ENCODE measurements around the gene RNF208. TPM values are rescaled to one million over a fixed set of nuclear protein-coding genes. Genes with fewer than 3 reads are reported as not detected.

Gene RNF208
- total RNA-seq, 1 donor from 2014 or later: 0.76 TPM

DNA sequence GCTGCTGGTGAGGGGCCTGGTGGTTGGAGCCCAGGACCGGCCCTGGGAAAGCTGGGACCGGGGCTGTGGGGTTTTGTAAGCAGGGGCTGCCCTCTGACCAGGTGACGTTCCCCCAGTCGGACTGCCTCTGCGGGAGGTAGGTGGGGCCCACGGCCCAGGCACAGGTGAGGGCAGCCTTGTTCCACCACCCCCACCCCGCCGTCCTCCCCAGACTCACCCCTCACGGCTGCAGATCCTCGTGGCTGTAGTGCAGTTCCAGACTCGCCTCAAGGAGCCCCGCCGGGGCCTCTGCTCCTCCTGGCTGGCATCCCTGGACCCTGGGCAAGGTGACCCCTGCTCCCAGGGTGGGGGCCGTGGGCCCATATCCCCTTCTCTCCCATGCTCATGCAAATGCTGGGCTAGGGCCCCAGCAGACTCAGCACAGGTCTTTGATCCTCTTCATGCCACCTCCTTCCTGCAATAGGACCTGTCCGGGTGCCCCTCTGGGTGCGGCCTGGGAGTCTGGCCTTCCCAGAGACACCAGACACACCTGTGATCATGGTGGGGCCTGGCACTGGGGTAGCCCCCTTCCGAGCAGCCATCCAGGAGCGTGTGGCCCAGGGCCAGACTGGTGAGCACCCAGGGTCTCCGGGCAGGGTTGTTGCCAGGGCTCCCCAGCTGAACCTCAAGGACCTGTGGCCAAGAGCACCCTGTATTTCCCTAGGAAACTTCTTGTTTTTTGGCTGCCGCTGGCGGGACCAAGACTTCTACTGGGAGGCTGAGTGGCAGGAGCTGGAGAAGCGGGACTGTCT is 6.6 kb downstream of the RNF208 start:
- no peak for DNase-seq (ENCODE audit: extremely low read depth, low read depth, low spot score)

DNA sequence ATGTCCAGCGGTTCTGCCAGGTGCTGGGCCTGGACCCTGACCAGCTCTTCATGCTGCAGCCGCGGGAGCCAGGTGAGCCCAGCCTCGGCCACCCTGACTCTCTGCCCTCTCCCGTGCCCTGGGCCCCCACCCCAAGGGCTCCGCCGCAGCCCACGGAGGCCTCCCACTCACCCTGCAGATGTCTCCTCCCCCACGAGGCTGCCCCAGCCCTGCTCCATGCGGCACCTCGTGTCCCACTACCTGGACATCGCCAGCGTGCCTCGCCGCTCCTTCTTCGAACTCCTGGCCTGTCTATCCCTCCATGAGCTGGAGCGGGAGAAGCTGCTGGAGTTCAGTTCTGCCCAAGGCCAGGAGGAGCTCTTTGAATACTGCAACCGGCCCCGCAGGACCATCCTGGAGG is 7.4 kb downstream of the RNF208 start:
- no peak for DNase-seq (ENCODE audit: extremely low read depth, low read depth, low spot score)

DNA sequence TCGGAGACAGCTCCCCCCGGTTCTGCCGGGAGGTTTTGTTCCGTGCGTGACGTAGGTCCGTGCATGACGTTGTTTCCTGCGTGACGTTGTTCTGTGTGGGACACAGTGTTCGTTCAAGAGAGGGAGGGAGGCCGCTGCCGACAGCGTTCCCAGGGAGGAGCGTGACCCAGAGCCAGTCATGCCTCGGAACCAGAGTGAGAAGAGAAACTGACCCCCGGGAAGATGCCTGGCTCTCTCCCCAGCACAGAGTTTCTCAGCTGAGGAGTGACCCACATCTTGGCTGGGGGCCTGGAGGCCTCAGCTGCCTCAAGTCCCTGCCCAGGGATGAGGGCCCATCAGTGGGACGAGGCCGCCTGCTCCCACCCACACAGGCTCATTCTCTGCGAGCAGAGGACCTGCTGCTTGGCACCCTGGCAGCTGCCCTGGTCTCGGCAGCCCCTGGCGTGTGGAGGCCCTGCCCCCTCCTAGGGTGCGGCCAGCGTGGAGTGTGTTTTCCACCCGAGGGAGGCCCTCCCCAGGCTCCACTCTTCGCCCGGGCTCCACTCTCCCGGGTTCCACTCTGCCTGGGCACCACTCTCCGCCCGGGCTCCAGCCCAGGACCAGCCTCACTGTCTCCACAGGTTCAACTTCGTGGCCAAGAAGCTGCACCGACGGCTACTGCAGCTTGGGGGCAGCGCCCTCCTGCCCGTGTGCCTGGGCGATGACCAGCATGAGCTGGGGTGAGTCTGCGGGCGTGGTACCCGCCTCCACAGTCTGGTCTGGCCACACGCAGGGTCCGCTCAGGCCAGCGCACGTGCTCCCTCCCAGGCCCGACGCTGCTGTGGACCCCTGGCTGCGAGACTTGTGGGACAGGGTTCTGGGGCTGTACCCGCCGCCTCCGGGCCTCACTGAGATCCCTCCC is 8.6 kb downstream of the RNF208 start:
- no peak for DNase-seq (ENCODE audit: extremely low read depth, low read depth, low spot score)

DNA sequence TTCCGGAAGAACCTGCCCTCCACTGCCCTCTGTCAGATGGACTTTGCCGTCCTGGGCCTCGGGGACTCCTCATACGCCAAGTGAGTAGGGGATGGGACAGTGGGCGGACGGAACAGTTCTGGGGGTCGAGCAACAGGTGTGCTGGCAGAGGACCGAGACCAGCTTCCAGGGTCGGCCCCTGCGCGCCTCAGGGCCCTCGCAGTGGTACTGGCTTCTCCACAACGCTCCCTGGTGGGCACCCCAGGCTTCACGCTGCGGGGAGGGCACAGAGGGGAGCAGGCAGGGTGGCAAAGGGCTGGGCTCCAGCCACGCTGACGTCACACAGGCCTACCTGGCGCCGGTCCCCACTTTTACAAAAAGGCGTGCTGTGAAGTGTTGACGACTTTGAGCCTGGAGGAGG is 9.5 kb downstream of the RNF208 start:
- DNase-seq (ENCODE audit: extremely low read depth, low read depth, low spot score): no peak

DNA sequence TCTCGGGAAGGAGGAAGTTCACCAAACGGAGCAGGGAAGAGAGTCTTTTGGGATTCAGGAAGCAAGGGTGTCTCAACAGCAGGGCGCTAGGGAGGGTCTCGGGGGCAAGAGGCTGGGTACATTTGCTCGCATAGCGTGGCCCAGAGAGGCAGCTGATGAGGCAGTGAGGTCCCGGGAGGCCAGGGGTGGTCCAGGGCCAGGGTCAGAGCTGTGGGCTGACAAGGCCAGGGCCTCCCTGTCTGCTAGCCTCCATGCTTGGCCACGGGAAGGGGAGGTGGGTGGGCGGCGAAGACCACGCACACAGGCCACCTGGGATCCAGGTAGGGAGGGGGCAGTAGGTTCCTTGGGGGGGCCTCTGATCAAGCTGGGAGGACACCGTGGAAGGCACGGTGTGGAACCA is 10.5 kb downstream of the RNF208 start:
- no peak for DNase-seq (ENCODE audit: extremely low read depth, low read depth, low spot score)

DNA sequence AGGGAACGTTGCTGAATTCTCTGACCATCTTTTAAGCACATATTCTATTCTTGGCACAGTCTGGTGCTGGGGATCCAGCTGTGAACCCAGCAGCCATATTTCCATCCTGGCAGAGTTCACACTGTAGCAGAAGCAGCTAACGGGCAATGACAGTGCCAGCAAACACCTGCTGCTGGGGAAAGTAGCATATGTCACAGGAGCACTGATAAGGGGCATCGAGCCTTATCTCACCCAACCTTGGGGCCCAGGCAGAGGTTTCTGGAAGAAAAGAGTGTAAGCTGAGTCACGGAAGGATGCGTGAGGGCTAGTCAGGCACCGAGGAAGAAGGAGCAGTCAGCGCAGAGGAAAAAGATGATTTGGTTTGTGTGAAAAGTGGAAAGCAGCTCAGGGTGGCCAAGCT is 15.4 kb downstream of the RNF208 start:
- DNase-seq (ENCODE audit: extremely low read depth, low read depth, low spot score): no peak

DNA sequence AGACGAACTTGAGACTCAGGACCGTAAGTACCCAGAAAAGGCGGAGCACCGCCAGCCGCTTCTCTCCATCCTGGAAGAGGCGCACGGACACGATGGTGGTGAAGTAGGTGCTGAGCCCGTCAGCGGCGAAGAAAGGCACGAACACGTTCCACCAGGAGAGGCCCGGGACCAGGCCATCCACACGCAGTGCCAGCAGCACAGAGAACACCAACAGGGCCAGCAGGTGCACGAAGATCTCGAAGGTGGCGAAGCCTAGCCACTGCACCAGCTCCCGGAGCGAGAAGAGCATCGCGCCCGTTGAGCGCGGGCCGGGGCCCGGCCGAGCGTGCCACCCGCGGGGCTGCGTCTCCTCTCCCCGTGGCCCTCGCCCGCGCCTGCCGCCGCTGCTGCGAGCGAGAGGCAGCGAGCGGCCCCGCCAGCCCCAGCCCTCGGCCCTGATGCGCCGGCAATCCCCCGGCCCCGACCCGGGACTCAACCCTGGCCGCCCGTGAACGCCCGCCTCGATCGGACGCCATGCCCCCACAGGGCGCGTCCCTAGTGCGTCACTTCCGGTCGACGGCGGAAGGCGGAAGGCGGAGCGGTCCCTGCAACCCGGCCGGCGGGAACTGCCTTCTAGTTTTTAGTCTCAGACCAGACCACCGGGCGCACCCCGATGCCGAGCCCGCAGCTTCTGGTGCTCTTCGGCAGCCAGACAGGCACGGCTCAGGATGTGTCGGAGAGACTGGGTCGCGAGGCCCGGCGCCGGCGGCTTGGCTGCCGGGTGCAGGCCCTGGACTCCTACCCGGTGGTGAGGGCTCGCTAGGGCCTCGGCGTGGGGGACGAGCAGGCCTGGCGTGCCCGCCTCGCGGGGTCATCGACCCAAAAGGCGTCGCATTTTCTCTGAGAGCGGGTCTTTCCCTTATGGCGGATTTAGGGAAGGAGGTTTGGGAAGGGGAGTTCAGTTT is 16.6 kb downstream of the RNF208 start, which contains the start of the genes NDOR1 and TMEM203:
Gene NDOR1 (plus strand): TSS at position 575 of the 944 bp plus-strand sequence. CDS start 78 bp downstream, at position 653.
Gene TMEM203 (minus strand): TSS at position 523 of the 944 bp plus-strand sequence. CDS start 234 bp downstream, at position 289.
- DNase-seq (ENCODE audit: extremely low read depth, low read depth, low spot score): no peak

DNA sequence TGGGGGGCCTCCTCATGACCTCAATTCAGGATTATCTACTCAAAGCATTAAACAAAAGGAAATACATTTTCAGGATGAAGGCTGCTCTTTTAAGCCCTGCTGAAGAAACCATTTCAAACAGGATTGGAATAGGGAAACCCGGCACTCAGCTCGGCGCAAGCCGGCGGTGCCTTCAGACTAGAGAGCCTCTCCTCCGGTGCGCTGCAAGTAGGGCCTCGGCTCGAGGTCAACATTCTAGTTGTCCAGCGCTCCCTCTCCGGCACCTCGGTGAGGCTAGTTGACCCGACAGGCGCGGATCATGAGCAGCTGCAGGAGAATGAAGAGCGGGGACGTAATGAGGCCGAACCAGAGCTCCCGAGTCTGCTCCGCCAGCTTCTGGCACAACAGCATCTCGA is 17.3 kb downstream of the RNF208 start:
- no peak for DNase-seq (ENCODE audit: extremely low read depth, low read depth, low spot score)

DNA sequence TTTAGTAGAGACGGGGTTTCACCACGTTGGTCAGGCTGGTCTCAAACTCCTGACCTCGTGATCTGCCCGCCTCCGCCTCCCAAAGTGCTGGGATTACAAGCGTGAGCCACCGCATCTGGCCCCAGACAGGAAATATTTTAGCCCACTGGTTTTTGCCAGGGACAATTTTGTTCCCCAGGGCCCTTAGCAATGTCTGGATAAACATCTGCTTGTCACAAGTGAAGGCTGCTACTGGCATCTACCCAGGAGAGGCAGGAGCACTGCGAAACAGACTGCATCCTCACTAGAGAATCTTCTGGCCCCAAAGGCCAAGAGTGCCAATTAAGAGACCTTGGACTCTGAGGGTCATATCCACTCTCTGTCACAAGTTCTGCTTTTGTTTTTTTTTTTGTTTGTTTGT is 19.1 kb downstream of the RNF208 start:
- DNase-seq (ENCODE audit: extremely low read depth, low read depth, low spot score): no peak

DNA sequence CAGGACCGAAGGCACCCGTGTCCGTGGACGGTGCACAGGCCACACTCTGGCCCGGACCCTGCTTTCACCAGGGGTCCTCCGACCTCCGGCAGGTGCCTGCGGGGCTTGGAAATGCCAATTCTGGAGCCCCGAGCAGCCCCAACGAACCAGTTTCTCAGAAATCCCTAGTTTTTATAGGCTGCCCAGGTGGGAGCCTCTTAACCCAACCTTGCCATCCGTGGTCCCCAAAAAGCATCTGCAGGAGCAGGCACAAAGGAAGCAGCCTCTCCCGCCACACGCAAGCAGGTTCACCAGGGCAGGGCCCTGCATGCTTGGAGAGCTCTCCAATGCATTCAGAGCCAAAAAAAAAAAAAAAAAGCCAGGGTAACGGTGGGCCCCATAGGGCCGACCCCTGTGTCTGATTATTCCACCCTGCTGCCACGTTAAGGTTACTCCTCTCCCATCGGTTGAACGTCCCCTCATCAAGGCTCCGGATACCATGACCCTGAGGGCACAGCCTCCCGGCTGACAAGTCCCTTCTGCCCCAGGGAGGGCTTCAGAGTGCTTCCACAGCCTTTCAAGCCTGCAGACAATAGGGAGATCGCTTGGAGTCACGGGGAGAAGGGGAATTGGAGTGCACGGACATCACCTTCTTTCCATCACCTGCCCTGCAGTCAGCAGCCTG is 20.7 kb downstream of the RNF208 start:
- DNase-seq (ENCODE audit: extremely low read depth, low read depth, low spot score): no peak

DNA sequence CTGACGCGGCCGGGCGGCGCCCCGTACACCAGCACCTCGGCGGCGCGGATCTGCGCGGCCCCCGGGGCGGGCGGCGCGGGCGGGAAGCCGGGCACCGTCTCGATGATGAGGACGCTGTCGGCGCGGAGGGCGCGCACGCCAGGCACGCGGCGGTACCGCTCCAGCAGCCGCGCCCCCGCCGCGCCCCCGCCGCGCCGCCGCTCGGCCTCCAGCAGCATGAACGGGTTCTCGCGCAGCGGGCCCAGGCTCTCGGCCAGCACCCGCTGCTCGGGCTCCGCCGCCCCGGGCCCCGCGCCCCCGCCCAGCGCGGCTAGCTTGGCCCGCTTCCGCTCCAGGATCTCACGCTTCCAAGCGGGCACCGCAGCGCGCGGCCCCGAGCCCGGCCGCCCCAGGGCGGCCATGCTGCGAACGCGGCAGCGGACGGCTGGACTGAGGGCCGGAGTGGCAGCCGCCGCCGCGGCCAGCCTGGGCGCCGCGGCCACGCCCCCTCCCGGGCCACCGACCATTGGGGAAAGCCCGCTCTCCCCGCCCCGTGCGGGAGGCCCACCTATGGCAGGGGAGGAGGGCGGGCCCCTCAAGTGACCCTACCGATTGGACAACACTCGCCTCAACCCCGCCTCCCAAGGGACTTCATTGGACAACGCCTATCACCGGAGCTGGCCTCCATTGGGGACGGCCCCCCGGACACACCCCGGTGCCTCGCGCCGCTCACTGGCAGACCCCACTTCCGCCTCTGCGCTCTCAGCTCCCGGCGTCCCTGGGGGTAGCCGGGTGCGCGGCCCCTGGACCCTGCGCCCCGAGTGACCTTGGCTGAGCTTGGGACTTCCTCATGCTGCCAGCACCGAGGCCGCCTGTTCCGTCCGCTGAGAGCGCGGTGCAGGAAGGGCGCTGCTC is 21.5 kb downstream of the RNF208 start, which contains the start of gene TPRN:
Gene TPRN (minus strand): TSS at position 431 of the 894 bp plus-strand sequence. CDS start 30 bp downstream, at position 401.
- peak; percentile 76 for DNase-seq (ENCODE audit: extremely low read depth, low read depth, low spot score)

DNA sequence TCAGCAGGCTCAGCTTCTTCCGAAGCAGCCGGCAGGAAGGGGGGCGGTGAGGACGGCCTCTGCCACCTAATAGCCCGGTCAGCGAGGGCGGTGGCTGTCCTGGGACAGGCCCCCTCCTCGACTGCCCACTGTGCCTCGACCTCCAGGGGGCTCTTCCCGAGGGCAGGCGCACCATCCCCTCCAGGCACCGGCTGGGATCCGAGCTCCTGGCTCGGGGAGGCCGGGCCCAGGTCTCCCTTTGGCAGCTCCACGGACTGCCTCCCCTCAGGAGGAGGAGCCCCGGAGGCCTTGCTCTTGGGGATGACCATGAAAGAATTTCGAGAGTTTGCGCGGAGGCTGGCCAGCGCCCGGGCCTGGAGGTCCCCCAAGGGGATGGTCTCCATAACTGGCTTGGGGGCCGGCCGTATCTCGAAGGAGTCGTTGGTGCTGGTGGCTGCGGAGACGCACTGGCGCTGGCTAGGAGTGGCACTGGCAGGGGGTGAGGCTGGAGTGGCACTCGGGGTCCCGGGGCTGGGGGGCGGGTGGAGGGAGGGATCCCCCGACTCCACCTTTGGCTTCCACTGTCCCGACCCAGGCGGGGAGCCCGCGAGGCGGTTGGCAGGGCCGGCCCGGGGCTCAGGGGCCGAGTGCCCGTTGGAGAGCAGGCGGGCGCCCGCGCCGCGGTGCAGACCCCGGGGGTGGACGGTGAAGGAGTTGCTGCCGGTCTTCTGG is 22.5 kb downstream of the RNF208 start:
- DNase-seq (ENCODE audit: extremely low read depth, low read depth, low spot score): no peak

DNA sequence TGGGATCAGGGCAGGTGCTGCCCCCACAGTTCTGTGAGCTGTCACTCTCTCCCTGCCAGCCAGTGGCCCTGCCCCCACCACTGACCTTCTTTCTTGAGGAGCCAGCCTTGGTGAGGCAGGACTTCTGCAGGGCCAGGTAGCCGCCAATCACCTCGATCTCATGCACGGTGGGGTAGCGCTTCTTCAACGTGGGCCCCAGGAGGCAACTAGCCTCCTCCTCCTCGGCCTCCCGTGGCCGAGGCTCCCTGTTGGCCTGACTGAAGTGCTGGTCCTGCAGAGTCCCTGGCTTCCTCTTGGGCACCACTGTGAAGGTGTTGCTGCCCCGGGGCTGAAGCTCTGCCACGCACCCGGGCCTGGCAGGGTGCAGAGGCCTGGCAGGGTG is 23.1 kb downstream of the RNF208 start:
- DNase-seq (ENCODE audit: extremely low read depth, low read depth, low spot score): no peak

DNA sequence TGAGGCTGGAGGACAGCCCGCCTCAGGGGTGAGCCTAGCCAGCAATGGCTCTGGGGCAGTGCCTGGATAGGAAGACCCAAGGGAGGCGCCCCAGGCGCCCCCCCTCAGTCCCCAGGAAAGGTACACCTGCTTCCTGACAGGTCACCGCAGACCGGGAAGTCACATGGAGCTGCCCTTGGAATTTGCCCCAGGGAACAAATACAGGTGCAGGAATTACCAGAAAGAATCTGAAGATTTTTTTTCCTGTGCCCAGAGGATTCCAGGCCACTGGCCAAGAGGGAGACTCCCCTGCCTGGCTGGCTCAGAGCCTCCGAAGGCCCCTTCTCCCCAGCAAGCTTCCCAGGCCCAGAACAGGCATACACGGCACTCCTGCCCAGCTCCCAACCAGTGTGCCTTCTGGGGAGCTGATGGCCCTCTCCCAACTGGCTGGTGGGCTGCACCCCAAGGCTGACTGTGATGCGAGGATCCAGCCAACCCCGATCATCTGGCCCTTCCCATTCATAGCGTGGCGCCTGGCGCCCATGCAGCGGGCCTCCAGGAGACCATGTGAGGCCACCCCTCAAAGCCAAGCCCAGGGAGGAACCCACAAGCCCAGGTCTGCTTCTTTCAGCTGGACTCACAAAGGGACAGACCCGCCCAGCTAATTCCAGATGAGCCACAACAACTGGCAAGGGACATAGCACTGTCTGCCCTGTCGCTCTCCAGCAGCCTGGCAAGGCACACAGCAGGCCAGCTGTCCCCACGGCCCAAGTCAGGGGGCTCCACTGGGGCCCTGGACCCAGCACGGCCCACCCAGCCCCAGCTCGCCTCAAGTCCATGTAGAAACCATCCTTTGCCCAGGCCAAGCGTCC is 23.8 kb downstream of the RNF208 start:
- DNase-seq (ENCODE audit: extremely low read depth, low read depth, low spot score): no peak

DNA sequence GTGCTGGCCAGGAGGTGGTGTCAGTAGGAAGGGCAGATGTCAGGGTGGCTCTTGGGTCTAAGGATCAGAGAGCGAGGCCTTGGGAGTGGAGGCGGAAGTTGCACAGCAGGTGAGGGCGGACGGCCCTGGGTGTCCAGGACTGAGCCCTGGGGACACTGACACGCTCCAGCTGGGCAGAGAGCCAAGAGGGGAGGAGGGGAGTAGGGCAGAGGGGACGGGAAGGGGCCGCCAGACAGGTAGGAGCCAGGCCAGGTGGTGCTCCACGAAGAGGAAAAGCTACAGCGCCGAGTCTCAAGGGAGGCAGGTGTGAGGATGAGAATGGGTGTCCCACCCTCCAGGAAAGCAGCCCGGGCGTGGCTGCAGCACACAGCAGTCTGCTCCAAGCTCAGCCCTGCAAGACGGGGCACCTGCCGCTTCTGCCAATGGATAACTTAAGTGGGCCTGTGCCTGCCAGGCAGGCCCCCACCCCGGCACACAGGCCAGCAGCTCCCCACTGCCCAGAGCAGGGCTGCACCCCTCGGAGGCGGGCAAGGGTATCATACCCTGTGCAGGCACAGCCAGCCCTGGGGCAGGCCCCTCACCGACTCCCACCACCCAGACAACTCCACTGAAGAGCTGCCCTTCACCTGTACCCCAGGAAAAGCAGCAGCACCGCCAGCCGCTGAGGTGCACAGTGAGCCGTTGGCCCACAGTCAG is 26.4 kb downstream of the RNF208 start:
- no peak for DNase-seq (ENCODE audit: extremely low read depth, low read depth, low spot score)

DNA sequence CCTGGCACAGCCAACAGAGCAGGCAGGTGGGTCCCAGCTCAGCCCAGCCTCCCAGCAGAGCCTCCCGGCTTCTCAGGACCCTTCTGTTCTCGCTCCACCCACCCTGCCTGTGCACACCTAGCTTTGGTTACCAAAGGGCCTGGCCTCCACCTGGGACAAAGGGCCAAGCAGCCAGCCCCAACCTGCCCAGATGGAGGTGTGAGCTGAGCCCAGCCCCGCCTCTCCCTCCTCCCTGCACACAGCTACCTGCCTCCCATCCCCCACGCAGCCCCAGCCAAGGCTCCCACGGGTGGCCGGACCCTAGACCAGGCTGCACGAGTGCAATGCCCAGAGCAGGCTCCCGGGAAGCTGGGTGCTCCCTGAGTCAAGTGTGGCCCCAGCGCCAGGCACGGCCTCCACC is 27.1 kb downstream of the RNF208 start:
- no peak for DNase-seq (ENCODE audit: extremely low read depth, low read depth, low spot score)

DNA sequence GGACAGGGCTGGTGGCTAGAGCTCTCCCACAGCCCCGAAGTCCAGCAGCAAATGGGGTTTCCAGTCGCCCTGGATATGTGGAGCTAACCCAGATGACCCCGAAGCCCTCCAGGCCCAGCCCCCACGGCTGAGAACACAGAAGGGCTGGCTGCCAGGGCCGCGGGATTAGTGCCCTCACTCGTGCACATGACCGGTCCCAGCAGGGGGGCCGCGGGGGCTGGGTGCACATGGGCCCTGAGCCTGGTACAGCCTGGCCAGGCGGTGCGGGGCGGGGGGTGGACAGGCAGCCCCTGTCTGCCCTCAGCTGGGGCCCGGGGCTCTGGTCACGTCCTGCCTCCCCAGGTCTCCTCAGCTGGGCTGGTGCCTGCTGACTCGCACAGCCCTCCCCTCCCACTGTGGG is 27.7 kb downstream of the RNF208 start:
- no peak for DNase-seq (ENCODE audit: extremely low read depth, low read depth, low spot score)

Data from glomerular endothelial cell (primary cell).